Tibial nerve (tissue), 3 donors: ENCODE data around the gene TAS1R1.

ENCODE experiments used
- CTCF ChIP-seq, 5 experiments: fragments of 200-600 bp in 3 of 5; fragments of 450-650 bp in 2 of 5; sonication (generic) in 3 of 5; IDR thresholded peaks; one replicate each; pipeline ENCODE4 v1.5.1; 2016 to 2019; ENCODE audit warnings: antibody characterized with exemption in 5 of 5, mild to moderate bottlenecking in 3 of 5, moderate library complexity in 2 of 5
- POLR2A ChIP-seq, 2 donors: fragments of 450-650 bp; IDR thresholded peaks; one replicate each; pipeline ENCODE4 v1.6.1; 2017; ENCODE audit warnings: antibody characterized with exemption in 2 of 2, mild to moderate bottlenecking in 2 of 2, moderate library complexity in 2 of 2

DNA sequence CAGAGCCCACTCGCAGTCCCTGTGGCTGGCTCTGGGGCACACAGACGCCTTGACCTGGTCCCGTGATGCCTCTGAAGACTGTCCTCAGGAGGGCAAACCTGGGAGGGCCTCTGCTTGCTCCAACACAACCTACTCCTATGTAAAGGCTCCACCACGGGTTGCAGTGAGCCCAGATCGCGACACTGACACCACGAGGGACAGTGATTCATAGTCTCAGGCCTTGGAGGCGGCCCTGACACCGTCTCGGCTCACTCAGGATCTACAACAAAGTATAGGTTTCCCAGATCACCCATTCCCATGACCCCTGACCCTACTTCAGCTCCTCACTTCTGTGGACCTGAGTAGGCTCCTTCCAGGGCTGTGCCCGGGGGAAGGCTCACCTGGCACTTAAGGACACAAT, 28.8 kb upstream of the TAS1R1 start:
- TF ChIP-seq CTCF (IDR thresholded peaks at IDR 0.05) (no peak), POLR2A (IDR thresholded peaks at IDR 0.05) (no peak)
